KBM-7 (cell line): ENCODE measurements around the gene CENPQ.

Experiments used
- DNase-seq: peaks from one replicate; pipeline ENCODE4 v3.0.0-alpha.2; 2015
- in situ Hi-C: fragments of 300-500 bp; cut with MboI; formaldehyde crosslinking; loops from 2 replicates; pipeline ENCODE4 v1.14.3; 2020; ENCODE audit warnings: low sequenced_read_pairs, low pct_unique_long_range_greater_than_20kb, mixed read lengths

Gene CENPQ

GRCh38 chr6:49499126-49499525, 36.0 kb downstream of the CENPQ start:
- no peak for DNase-seq
- in situ Hi-C loops: no loop called here

GRCh38 chr6:49499623-49500022, 36.5 kb downstream of the CENPQ start, which contains the start of gene GLYATL3:
GLYATL3 (plus strand) TSS chr6:49499923; CDS start chr6:49511991, 12,068 bp downstream.
- in situ Hi-C loops: no loop called here
- no peak for DNase-seq

DNA sequence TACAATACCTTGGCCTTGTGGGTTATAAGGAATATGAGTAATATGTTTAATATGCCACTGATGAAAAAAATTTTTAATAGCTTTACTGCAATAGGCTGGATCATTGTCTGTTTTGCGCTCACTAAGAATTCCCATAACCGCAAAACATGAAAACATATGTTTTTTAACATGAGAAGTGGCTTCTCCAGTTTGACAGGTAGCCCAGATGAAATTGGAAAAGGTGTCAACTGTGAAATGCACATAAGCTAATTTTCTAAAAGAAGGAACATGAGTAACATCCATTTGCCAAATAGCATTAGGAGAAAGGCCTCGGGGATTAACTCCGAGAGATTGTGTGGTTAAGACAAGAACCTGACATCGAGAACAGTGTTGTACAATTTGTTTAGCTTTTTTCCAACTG, 41.5 kb downstream of the CENPQ start:
- DNase-seq: no peak
- in situ Hi-C loops: no loop called here

GRCh38 chr6:49506569-49507111, 43.5 kb downstream of the CENPQ start:
- no peak for DNase-seq

GRCh38 chr6:49509342-49509741, 46.2 kb downstream of the CENPQ start:
- no peak for DNase-seq
- in situ Hi-C loops: no loop called here

More at GRCh38 chr6:49506569-49507111, 43.5 kb downstream of the CENPQ start:
- in situ Hi-C loops: no loop called here

DNA sequence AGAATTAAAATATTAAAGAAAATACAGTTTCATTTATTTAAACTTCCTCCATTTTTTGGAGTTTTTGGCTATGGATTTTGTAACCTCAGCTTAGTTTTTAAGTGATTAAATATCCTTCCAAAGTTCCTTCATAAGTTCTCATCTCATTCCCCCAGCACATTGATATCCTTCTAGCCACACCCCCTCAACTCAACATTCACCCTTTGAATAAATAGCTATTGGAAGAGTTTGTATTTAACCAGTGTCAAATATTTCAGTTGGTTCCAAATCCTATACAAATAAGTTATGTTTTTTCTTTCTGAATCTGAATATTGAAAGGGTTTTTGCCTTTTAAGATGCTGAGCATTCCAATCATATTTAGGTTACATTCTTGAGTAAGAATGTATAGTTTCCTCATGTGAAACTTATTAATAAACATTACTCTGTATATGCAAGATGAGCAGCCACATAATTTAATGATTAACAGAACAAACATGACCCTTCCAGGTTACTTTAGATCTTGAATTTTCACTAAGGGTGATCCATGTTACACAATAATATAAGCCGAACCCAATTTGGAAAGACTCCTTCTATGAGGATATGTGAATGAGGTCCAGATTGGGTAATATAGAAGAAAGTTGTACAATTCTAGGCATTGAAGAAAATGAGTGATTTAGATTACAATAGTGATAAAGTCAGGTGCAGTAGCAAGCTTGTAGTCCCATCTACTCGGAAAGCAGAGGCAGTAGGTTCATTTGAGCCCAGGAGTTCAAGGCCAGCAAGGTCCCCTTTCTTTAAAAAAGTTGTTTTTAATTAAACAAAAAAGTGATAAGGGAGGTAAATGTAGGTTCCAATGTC, 50.2 kb downstream of the CENPQ start:
- in situ Hi-C loops: no loop called here
- no peak for DNase-seq

DNA sequence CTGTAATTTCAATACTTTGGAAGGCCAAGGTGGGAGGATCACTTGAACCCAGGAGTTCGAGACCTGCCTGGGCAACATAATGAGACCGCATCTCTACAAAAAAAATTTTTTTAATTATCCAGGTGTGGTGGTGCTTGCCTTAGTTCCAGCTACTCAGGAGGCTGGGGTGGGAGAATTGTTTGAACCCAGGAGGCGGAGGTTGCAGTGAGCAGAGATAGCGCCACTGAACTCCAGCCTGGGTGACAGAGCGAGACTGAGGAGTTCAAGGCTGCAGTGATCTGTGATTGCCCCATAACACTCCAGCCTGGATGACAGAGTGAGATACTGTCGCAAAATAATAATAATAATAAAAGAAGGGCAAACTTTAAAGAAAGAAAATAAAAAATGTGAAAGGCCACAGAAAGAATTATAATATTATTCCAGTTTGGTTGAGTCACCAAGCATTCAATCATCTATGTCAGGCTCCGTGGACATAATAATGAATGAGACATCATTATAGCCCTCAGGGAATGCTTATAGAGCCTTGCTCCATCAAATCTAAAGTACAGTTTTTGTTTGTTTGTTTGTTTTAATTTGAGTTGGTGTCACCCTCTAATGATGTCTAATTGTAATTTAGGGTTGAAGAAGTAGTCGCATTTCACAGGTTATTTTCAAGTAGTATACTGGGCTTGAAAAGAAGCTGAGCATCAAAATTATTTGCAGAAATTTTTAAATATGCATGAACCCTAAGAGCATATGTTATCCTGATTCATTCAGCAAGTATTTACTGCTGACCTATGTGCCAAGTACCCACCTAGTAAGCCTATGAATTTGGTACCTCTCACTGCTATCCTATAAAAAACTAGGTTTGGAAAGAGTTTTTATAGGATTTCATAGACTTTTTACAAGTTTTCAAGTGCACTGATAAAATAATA, 51.7 kb downstream of the CENPQ start:
- in situ Hi-C loops: no loop called here
- no peak for DNase-seq

DNA sequence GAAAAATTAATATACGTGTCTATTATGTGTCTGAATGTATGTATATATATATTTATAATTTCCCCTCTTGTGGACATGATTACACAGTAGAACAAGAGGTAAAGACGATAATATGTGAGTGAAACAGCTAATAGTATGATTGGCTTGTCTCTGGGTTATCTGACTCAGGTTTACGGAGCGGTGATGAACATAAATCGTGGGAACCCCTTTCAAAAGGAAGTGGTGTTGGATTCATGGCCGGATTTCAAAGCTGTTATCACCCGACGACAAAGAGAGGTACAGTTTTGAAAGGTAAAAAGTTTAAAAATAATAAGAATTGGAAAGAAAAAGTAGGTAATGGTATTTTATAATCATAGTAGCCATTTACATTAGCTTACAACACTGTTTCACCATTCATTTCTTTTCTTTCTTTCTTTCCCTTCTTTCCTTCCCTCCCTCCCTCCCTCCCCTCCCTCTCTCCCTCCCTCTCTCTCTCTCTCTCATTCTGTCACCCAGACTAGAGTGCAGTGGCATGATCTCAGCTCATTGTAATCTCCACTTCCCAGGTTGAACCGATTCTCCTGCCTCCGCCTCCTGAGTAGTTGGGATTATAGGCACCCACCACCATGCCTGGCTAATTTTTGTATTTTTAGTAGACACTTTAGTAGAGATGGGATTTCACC, 52.4 kb downstream of the CENPQ start:
- in situ Hi-C loops: no loop called here
- no peak for DNase-seq

- DNase-seq: no peak
These were observed 53.0 kb downstream of the CENPQ start for GRCh38 chr6:49516147-49516505.

DNA sequence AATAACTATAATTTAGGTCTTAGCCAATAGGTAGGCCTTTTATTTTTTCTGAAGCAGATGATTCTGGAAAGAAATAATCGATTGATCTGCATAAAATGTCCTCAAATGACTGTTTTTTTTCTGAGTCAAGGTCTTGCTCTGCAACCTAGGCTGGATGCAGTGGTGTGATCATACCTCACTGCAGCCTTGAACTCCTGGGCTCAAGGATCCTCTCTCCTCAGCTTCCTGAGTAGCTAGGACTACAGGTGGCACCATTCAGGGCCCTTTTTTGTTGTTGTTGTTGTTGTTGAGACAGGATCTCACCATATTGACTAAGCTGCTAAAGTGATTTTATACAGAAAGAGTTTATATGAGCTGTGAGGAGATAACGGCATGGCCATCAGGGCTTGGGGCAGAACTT, 54.7 kb downstream of the CENPQ start:
- in situ Hi-C loops: no loop called here
- no peak for DNase-seq

More at GRCh38 chr6:49516147-49516505, 53.0 kb downstream of the CENPQ start:
- in situ Hi-C loops: no loop called here

- no peak for DNase-seq
- in situ Hi-C loops: no loop called here
These were observed 56.5 kb downstream of the CENPQ start for GRCh38 chr6:49519660-49520059.

- in situ Hi-C loops: no loop called here
- DNase-seq: no peak
These were observed 59.8 kb downstream of the CENPQ start for GRCh38 chr6:49522710-49523593.

- in situ Hi-C loops: no loop called here
- DNase-seq: no peak
These were observed 60.7 kb downstream of the CENPQ start for GRCh38 chr6:49523901-49524300.

DNA sequence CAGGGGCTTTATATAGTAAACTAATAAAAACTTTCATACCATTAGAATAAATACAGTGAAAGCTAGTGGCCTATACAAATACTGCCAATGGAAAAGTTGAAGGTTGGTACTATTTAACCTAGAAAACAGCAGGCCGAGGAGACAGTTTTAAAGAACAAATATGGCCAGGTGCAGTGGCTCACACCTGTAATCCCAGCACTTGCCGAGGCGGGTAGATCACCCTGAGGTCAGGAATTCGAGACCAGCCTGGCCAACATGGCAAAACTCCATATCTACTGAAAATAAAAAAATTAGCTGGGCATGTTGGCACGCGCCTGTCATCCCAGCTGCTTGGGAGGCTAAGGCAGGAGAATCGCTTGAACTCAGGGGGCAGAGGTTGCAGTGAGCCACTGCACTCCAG, 61.4 kb downstream of the CENPQ start:
- no peak for DNase-seq
- in situ Hi-C loops: no loop called here

GRCh38 chr6:49526598-49526997, 63.4 kb downstream of the CENPQ start:
- DNase-seq: no peak
- in situ Hi-C loops: no loop called here

- DNase-seq: no peak
- in situ Hi-C loops: no loop called here
These were observed 64.2 kb downstream of the CENPQ start for GRCh38 chr6:49527320-49527719.

DNA sequence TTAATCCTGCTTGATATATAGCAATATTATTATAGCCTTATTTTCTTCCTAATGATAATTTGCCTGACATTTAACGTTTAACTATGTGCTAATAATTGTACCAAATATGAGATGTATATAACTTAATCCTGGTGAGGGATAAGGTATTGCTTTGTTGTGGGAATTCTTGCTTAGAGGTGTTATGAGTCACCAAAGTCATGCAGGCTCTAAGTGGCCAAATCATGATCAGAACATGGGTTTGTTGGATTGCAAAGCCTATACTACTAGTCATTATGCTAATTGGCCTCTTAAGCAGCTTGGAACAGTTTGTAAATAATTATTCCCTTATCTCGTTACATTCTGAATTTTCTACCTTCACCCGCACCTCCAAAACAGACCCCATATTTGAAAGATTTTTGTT, 65.4 kb downstream of the CENPQ start:
- no peak for DNase-seq
- in situ Hi-C loops: no loop called here

GRCh38 chr6:49530141-49530776, 67.1 kb downstream of the CENPQ start:
- in situ Hi-C loops: no loop called here

More at GRCh38 chr6:49530141-49530776, 67.1 kb downstream of the CENPQ start:
- no peak for DNase-seq
